Measurements from ENCODE around the gene FNDC5. TPM values are rescaled to one million over a fixed set of nuclear protein-coding genes. Genes with fewer than 3 reads are reported as not detected.

Gene FNDC5
- total and polyA plus RNA-seq, 10 of the 15 experiments (the other 5 are each of a cell fraction or from before 2014, with no cell fraction given): 0.01 to 0.29 (median 0.19) TPM; not detected in 4

DNA sequence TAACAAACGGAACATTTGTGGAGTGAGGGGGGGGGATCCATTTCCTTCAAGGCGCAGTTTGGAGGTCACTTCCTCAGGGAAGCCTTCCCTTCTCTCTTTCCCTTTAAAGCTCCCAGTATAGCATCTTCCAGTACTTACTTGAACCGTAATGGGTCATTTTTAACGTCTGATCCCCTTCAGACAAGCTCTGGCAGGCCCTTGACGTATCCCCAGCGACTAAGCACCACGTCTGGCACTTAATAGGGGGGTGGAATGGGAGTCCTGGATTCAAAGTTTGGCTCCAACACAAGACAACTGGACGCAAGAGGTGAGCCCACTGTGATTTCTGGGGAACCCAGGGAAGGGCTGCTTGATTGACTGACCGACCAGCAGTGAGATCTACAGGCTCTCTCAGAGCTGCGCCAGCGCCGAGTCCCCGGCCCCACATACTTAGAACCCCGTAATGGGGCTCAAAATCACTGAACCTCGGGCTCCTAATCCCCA lies 54.0 kb downstream of the FNDC5 start:
- TF ChIP-seq HDAC6 (IDR thresholded peaks at IDR 0.05; ENCODE audit: unreplicated experiment) (peak; percentile 11), SMARCA5 (IDR thresholded peaks at IDR 0.05) (peak; percentile 47; the same call in 1 of the 2 replicates), NRF1 (conservative IDR thresholded peaks at IDR 0.05; ENCODE audit: low read depth, low read length) (no peak), POLR2AphosphoS5 (IDR thresholded peaks at IDR 0.05; ENCODE audit: low read length) (0 out of 2 replicates have a peak, but pooled peaks have one; percentile 30), MTA3 (IDR thresholded peaks at IDR 0.05; ENCODE audit: borderline replicate concordance, low read length) (0 out of 2 replicates have a peak, but pooled peaks have one; percentile 0)
- intact Hi-C loops (cut with micrococcal nuclease; ENCODE audit: unreplicated experiment): loop anchor here (5.0 kb wide), 1 partner anchor 56 kb away; the partner anchor contains the start of gene FNDC5
- Histone ChIP-seq H3K9me3 (replicated peaks; ENCODE audit: control insufficient read depth, insufficient read depth, low read length) (no peaks in the 10 kb centered on the region; the same call in 2 of the 3 replicates), H3K27me3 (replicated peaks in 1 of 2; ENCODE audit: control insufficient read depth in 2 of 2, insufficient read depth in 2 of 2, low read length in 1 of 2) (no peaks in the 10 kb centered on the region), H3K27ac (ENCODE audit: control insufficient read depth, insufficient read depth) (peak overlapping the region; percentile 100), H3K9ac (ENCODE audit: control insufficient read depth, insufficient read depth, low read length) (peak overlapping the region; percentile 100), H3K4me2 (ENCODE audit: control insufficient read depth, insufficient read depth) (peak overlapping the region; percentile 49), H2AFZ (ENCODE audit: control insufficient read depth, low read depth, low read length) (peak overlapping the region; percentile 69), H3K79me2 (ENCODE audit: control insufficient read depth, insufficient read depth, low read length) (peaks cover 96% of the 10 kb centered on the region), H4K20me1 (ENCODE audit: control insufficient read depth, insufficient read depth) (no peaks in the 10 kb centered on the region; the same call in 1 of the 2 replicates), H3K36me3 (ENCODE audit: control insufficient read depth in 2 of 2, insufficient read depth in 2 of 2, low read length in 1 of 2) (peaks cover 0 to 4% of the 10 kb centered on the region in 2 experiments; a peak in 2 of 4 replicates), H3K4me1 (ENCODE audit: control insufficient read depth, insufficient read depth, low read length) (peaks cover 24% of the 10 kb centered on the region), H3K4me3 (peak overlapping the region; percentile 90)
- ChIA-PET CTCF (interaction anchor here (1.2 to 1.4 kb wide), 2 partner anchors 43 to 104 kb away, joined by 3 read pairs; no protein-coding TSS in a partner anchor), RAD21 (ENCODE audit: unreplicated experiment) (no interaction called here), POLR2A (interaction anchor here (0.6 to 2.9 kb wide), 4 partner anchors 10 to 27 kb away, joined by 3 to 14 read pairs (median 4); no protein-coding TSS in a partner anchor), SMC1A (ENCODE audit: uncharacterized antibody, unreplicated experiment) (interaction anchor here (1.2 to 1.3 kb wide), 2 partner anchors 58 to 105 kb away, joined by 3 to 4 read pairs; no protein-coding TSS in a partner anchor)
- WGBS (ENCODE audit: insufficient coverage, insufficient replicate concordance, low lambda C conversion rate, missing lambda C conversion rate): under 1% methylated on average over 15 of the region's 15 CpGs
- FAIRE-seq (no peak), ATAC-seq (peak; percentile 10), DNase-seq (ENCODE audit: low read depth, low spot score) (no peak)
- in situ Hi-C loops (cut with MboI): no loop called here
- BruUV-seq (replicated peaks): TSS peak; percentile 86

All from GM12878 (cell line).